HT-29 (cell line): ENCODE results near the gene TAS2R16. TPM values are rescaled to one million over a fixed set of nuclear protein-coding genes. Genes with fewer than 3 reads are reported as not detected.
"Not testable (repeated sequence)": the region's sequence is repeated elsewhere in the genome, so short reads cannot be mapped to it uniquely, and the experiment has no call there.

ENCODE experiments used
- DNase-seq: peaks from one replicate; pipeline ENCODE4 v3.0.0-alpha.2; 2015; ENCODE audit warnings: low spot score
- total RNA-seq: library from RNA; depleted of rRNA; stranded (reverse); fragments of >200 nt; shearing (Covaris generic); gene quantifications from 2 replicates; pipeline ENCODE4 v1.2.3, GENCODE V29; 2014; rRNA removed

Gene TAS2R16
- total RNA-seq, 1 experiment from 2014 or later = not detected

- no peak for DNase-seq
Measured at GRCh38 chr7:122972056-122972455, 23.4 kb downstream of the TAS2R16 start.

DNA sequence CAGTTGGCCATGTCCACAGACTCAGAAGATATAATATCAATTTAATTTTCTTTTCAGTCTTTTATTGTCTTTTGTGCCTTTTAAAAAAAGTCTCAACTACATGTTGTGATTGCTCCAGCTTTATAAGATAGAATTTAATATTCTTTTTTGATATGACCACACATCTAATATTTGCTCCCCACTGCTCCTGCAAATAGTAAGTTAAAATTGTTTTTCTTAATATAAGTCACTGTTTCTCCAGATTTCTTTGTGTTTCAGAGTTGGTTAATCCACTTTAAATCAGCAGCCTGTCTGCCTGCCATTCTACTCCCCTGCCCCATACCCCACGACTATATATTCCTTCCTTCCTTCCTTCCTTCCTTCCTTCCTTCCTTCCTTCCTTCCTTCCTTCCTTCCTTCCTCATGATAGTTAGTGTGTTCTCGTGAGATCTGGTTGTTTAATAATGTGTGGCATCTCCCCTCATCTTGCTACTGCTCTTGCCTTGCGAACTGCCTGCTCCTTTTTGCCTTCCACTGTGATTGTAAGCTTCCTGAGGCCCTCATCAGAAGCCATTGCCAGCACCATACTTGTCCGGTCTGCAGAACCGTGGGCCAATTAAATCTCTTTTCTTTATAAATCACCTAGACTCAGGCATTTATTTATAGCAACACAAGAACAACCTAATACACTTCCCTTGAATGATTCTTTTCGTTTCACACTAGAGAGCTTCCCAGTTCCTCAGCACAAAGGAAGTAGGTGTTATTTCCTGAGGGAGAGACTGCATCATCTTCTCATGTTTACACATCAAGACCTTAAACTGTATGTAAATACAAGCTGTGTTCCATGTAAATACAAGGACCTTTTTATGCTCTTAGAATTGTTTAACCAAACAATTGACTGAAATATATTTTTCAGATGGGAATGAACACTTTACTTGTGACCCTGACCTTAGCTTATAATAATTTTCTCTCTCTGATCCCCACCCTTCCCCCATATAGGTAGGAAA lies 24.5 kb downstream of the TAS2R16 start:
- no peak for DNase-seq

GRCh38 chr7:122968389-122968788 lies 27.1 kb downstream of the TAS2R16 start:
- no peak for DNase-seq

- DNase-seq = no peak
Measured at GRCh38 chr7:122965306-122965705, 30.2 kb downstream of the TAS2R16 start.

DNA sequence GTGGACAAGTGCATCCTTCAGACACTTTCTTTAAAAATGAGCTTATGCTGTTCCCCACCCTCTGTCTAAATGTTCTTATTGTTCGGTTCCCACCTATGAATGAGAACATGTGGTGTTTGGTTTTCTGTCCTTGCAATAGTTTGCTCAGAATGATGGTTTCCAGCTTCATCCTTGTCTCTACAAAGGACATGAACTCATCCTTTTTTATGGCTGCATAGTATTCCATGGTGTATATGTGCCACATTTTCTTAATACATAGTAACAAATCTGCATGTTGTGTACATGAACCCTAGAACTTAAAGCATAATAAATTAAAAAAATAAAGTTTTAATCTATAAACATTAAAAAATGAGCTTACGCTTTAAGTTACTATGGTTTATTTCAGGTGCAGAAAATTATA lies 41.8 kb downstream of the TAS2R16 start:
- DNase-seq = not testable (repeated sequence)

- DNase-seq = no peak
Measured at GRCh38 chr7:122951006-122951405, 44.5 kb downstream of the TAS2R16 start.

DNA sequence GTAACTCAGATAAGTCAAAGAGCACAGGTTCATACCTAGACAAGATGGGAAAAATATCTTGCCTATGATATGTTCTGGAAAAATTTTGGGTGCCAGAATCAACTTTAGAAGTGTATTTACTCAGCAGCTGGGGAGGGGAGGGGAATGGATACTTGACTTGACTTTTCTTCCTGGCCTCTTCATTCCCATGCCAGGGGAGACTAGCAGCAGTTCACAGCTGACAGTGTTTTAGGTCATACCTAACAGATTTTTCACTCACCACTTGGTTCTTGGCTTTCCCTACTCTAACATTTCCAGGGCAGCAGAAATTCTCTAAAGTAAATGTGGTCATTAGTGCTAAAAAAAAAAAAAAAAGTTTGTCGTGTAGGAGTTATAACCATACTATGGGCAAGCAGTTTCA lies 46.3 kb downstream of the TAS2R16 start:
- no peak for DNase-seq

Other genes starting within 250 kb of the TAS2R16 start
- 1.6 and 1.7 TPM in 2 replicates for gene CADPS2, start 109.2 kb downstream of the TAS2R16 start, total RNA-seq
- not detected in 2 replicates for gene SLC13A1, start 204.3 kb upstream of the TAS2R16 start, total RNA-seq